Right hindlimb (tissue), 1 donor: ENCODE data around the gene MICALL1.

Experiments used
- DNase-seq: peaks from one replicate; pipeline ENCODE4 v3.0.0-alpha.2; 2018

The MICALL1 gene, protein sequence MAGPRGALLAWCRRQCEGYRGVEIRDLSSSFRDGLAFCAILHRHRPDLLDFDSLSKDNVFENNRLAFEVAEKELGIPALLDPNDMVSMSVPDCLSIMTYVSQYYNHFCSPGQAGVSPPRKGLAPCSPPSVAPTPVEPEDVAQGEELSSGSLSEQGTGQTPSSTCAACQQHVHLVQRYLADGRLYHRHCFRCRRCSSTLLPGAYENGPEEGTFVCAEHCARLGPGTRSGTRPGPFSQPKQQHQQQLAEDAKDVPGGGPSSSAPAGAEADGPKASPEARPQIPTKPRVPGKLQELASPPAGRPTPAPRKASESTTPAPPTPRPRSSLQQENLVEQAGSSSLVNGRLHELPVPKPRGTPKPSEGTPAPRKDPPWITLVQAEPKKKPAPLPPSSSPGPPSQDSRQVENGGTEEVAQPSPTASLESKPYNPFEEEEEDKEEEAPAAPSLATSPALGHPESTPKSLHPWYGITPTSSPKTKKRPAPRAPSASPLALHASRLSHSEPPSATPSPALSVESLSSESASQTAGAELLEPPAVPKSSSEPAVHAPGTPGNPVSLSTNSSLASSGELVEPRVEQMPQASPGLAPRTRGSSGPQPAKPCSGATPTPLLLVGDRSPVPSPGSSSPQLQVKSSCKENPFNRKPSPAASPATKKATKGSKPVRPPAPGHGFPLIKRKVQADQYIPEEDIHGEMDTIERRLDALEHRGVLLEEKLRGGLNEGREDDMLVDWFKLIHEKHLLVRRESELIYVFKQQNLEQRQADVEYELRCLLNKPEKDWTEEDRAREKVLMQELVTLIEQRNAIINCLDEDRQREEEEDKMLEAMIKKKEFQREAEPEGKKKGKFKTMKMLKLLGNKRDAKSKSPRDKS

DNA sequence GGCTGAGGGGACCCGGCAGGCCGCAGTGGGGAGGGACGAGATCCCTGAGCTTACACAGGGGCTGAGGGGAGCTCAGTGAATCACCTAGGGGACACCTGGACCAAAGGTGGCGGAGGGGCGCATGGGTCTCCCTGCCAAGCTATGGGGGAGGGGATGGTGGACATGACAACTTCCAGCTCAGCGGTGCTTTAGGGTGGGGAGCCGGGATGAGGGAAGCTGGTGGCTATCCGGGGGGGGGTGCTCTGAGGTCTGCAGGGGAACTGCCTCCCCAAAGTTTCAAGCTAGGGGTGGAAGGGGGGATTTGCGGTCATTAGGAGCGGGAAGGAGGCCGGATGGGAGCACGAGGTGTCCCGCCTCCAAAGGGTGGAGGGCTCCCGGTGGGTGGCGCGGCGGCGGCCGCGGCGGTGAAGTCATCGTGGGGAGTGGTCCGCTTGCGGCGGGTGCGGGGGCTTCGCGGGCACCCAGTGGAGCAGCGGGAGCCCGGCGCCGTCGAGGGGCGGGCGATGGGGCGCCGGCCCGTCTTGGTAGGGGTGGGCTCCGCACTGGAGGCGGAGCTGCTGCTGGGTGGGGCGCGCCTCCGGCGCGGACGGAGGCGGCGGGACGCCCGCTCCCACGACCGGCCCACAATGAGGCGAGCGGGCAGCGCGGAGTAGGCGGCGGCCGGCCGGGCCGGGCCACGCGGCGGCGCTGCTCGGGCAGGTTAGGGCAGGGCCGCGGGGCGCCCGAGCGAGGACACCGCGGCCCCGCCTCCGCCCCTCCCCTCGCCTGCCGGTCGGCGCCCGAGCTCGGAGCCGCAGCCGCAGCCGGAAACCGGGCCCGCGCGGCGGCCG is at the start of gene MICALL1:
Gene MICALL1, plus strand, starts transcription at position 764 of the 830 bp plus-strand sequence. CDS start 126 bp downstream, outside the sequence.
- peak; percentile 77 for DNase-seq

DNA sequence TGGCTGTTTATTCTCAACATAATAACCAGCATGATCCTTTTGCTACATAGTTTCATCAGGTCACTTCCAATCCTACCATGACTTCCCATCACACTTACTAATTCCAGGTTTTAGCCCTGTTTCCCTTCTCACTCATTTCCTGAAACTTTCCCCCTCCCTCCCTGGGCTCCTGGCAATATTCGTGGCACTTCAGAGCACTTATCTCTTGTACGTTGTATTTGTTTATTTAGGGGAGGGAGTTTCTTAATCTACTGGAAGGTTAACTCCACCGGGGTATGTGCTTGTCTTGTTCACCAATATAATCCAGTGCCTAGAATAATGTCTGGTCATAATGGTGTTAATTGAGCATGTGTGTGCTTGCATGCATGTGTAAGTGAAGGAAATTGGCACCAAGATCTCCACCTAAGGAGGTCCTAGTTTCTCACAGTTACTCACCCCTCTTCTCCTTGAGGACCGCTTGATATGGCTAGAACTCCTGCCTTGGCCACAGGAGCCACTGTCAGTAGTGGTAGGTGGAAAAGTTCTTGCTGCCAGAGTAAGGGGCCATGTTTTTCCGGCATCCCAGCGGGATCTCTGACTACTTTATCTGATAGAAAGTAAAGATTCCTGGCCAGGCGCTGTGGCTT is 45.2 kb upstream of the MICALL1 start:
- no peak for DNase-seq

DNA sequence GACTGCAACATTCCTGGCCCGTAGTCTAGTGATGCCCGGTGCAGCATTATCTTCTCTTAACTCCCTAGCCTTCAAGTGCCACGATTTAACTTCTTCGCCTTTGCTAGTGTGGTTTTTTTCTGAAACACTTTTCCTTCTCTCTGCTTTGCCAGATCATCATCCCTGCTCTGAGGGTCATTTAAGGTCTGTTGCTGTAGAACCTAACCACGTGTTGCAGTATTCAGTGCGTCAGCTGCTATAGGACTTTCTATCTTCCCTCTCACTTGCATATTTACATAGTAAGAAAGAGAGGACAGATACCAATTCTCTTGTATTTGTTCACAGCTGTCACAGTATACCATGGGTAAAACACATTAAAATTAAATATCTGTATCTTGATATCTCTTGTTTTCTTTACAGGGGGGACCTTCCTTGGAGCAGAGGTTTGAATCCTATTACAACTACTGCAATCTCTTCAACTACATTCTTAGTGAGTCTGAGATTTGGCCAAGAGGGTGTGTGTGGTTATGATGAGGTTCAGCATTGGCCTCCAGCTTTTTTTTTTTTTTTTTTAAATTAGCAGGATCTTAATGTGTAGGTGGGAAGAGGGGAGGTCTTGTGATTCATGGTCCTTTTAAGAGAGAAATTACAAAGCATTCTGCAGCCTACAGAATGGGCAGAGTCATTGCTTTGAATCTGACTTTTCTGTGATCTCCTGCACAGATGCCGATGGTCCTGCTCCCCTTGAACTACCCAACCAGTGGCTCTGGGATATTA is 43.3 kb upstream of the MICALL1 start:
- DNase-seq: no peak

DNA sequence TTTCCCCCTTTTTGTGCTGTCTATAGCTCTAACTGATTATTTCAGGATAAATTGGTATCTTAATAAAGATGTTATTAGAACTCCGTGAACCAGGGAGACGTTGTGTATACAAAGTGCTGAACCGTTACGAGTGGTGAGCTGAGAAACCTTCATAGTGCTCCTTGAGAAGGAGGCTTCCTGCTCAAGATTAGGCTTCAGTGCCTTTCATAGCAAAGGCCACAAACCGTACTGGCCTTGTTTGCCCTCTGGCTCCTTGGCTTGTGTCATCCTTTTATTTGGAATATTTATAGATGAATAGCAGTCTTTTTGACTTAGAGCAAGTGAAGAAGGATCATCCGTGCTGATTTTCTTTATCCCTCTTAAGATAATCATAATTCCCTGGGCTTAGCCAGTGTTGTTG is 40.6 kb upstream of the MICALL1 start:
- no peak for DNase-seq

DNA sequence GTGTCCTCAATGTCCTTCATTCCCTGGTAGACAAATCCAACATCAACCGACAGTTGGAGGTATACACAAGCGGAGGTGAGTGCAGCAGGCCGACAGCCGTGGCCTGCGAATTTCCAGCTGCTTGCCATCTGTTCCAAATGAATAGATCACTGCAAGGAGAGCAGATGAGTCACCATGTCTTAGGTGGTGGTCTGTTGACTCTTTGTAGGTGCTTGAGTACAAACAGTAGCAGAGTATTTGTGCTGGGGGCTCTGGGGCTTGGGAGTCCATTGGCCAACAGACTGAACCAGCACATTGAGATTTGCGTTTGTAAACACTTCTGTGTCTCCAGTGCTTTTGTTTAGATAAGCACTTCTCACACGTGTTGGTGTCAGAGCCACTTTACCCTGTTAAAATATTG is 35.8 kb upstream of the MICALL1 start:
- DNase-seq: no peak

DNA sequence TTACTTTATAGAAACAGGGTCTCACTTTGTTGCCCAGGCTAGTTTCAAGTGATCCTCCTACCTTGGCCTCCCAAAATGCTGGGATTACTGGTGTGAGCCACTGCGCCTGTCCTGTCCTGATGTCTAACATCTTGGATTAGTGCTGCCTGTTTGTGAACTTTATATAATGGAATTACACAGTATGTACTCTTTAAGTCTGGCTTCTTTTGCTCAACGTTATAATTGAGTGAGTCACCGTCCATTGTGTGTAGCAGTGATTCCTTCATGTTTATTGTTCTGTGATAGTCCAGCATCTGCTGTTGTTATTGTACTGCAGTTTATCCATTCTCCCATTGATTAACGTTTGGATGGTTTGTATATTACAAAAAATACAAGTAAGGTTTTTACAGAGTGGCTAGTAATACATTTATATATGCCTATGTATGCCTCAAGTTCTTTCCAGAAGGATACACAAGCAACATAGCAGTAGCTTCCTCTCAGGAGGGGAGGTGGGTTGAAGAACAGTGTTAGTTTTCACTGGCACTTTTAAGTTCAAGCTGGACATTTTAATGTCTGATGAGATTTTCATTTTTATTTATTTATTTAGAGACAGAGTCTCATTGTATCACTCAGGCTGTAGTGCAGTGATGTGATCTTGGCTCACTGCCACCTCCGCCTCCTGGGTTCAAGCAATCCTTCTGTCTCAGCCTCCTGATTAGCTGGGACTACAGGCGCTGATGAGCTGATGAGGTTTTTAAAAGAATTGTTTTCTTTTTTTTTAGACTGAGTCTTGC is 25.2 kb upstream of the MICALL1 start:
- DNase-seq: no peak

DNA sequence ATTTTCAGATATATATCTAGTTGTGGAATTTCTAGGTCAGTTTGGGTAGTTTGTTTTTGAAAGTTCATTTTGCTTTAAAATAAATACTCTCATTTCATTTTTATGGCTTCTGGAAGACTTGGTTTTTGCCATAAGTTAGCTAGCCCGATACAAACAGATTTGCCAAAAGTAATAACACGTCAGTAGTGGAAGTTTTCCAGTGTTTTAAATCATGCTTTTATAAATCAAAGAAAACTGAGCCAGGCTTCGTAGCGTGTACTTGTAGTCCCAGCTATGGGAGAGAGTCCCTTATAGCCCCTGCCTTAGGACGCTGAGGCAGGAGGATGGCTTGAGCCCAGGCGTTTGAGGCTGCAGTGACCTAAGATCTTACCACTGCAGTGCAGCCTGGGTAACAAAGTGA is 21.7 kb upstream of the MICALL1 start:
- peak; percentile 49 for DNase-seq

DNA sequence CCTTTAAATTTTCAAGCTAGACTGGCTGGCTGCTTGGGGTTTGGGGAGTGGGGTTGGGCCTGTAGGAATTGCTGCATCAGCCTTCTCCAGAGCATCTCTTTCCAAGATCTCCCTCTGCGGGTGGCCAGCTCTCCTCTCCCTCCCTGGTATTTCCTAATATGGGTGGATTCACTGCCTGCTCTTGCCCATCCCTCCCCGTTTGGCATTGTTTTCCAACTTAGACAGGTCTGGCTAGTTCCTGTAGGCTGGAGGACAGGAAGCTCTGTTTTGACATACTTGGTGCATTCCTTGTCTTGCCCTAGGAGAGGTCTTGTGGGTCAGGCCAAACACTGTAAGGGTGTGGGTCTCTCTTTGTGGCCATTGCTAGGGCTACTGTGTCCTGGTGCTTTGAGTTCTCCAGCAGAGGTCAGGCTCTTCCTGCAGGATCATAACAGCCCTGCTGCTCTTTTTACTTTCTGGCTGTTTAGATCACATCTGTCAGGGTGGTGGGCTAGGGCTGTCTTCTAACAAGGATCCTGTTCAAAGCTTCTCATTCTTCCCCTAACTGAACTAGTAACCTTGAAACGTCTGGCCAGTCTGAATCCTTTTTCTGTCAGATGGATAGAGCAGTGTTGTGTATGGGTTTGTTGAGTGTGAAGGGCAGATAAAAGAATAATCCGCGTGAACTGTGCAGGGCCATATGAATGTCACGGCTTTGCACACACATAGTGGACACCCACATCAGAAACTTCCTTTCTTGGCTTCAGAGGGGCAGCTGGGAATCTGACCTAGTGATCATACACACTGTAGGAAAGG is 18.3 kb upstream of the MICALL1 start:
- peak; percentile 59 for DNase-seq

DNA sequence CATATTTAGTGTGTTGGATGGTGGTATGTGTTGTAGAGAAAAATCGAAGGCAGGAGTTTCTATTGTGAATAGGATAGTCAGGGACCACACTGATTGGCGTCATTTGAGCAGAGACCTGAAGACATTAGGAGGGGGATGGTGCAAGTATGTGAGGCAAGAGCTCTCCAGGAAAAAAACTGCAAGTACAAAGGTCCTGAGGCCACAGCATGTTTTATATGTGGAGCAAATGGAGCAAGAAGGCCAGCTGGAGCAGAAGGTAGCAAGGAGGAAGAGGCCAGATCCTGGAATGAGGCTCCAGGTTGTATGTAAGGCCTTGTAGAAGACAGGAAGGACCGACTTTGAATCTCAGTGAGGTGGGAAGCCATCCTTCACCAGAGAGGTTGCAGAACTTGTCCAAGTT is 14.2 kb upstream of the MICALL1 start:
- no peak for DNase-seq

DNA sequence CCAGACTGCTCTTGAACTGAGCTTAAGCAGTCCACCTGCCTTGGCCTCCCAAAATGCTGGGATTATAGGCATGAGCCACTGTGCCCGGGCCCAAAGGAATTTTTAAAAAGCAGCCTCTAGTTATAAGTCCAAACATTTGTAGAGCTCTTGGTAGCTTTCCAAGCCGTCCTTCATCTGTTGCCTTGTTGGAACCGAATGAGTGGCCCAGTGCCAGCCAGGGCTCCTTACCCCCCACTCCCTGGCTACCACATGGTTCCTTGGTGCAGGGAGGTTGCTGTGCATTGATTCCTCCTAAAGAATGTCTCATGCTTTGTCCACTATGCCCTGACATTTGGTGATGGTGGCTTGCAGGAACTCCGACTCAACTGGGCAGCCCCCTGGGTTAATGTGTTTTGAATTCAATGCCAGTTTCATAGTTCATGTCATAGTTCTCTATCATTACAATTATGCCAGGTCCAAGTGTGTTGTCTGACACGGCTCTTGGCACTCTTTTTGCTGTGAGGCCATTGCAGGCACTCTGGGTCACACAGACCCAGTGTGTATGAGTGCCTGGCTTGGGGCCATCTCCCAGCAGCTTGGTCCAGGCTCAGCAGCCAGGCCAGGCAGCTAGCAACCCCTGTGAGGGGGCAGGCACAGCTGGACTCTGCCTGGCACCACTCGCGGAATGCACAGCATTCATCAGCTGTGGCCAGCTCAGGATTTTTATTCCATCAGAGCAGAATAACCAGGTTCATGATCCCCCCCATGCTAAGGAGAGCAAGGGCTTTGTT is 13.3 kb upstream of the MICALL1 start:
- peak; percentile 81 for DNase-seq

DNA sequence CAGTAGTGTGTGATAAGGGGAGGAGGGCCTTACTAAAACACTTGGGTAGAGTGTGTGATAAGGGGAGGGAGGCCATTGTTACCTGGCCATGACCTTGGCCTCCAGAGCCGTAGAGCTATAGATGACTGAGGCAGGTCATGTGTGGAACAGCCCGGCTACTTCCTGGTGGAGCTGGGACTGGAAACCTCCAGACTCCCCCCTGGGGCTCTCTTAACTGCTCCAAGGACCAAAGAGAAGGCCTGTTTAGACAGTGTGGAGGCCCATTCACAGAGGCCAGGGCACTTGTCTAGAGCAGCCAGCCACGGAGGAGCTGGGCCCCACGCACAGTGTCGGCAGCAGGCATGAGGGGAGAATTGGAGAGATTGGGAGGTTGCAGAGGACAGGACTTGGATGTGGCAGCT is 12.5 kb upstream of the MICALL1 start:
- DNase-seq: no peak

DNA sequence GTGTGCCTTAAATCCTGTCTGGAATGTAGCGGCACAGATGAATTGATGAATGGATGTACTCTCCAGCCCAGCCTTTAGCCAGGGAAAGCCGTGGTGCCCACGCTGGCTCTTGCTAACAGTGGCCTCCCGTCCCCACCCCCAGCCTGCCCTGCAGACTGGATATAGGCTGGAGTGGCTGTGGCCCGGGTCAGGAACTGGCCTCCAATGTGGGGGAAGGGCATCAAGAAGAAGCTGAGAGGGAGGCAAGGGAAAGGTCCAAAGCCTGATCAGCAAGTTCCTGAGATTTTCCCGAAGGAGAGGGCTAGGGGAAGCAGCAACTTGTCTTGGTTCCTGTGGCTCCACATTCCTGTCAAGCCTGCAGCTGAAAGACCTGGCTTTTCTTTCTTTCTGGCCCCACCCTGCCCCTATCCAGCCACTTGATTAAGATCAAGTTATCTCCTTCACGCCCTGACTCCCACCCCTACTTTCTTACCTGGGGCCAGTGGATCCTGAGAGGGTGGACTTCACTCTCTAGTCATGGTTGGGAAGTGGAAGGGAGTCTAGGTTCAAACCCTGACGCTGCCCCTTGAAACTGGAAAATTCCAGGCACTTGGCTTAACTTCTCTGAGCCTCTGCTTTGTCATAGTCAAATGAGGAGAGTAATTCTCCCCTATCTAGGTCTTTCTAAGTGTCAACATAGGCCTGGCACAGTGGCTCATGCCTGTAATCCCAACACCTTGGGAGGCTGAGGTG is 11.0 kb upstream of the MICALL1 start:
- no peak for DNase-seq

DNA sequence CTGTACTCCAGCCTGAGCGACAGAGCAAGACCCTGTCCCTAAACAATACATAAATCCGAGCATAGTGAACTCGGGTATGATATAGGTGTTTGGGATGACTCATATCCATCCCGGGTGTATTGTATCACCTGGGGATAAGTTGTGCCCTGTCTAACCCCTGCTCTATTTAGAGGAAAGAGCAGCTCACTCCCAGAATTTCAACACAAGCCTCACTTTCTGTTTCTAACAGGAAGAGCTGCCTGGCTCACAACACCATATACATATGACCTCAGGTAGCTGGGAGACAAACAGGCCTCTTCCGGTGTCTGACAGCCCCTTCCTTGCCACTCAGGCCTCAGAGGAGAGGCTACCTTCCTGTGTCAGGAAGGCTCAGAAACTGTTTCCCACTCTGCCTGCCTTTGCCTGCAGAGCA is 9.9 kb upstream of the MICALL1 start:
- no peak for DNase-seq

DNA sequence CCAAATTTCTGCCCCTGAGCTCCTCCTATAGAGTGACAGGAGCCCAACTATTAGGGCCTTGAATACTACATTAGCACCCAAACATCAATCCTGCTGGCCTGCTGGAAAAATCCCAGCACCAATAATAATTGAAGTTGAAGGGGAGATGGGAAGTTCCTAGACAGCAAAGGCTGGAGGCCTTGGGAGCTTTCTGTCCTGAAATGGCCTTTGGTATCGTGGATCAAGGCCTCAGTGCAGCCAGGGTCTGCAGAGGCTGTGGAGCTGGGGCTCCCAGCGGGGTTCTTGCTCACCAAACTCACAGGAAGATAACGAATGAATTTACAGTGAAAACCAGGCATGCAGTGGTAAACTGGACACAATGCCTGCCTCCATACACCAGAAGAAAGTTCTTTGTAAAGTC is 9.2 kb upstream of the MICALL1 start:
- no peak for DNase-seq

DNA sequence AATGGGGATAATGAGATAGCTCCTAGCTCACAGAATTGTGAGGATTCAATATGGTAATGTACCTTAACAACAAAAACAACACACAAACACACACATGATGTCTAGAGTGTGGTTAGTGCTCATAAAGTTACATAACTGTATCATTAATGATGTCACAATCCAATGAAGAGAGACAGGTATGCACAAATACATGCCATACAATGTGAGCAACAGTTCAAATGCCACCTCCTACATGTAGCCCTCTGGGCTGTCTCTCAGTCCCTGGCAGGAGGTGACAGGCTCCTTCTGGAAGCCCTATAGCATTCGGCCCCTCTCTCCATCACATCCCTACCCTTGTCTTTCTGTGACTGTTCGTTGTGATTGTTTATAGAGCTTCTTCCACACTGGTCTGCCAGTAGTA is 8.3 kb upstream of the MICALL1 start:
- DNase-seq: no peak

DNA sequence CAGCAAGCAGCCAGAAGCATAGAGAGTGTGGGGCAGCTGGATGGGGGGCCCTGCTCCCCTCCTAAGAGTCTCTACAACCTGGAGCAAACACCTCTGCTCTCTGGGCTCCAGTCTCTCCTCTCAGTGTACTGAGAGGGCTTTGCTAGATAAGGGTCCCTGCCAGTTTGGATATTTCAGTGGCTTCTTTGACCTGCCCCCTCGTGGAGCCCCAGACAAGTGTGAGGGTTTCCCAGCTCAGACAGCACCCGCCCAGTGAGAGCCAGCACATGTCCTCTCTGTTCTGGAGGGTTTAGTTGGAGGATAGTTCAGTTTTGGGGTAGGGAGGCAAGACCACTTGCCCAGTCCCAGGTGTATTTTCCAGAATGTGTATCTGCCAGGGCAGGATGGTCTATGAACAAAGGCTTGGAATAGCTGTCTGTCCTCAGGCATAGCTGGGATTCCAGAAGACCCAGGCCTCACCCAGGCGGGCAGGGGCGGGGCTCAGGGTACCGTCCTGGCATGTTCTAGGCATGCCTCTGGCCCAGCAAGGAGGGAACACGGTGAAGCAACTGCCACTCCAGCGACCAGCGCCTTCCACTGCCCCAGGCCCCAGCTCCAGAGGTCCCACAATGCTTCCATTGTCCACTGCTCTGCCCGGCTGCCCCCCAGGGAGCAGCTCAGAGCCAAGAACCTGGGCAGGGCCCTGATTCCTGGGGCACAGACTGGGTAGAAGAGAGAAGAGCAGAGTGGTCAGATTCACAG is 7.5 kb upstream of the MICALL1 start:
- DNase-seq: peak; percentile 42

DNA sequence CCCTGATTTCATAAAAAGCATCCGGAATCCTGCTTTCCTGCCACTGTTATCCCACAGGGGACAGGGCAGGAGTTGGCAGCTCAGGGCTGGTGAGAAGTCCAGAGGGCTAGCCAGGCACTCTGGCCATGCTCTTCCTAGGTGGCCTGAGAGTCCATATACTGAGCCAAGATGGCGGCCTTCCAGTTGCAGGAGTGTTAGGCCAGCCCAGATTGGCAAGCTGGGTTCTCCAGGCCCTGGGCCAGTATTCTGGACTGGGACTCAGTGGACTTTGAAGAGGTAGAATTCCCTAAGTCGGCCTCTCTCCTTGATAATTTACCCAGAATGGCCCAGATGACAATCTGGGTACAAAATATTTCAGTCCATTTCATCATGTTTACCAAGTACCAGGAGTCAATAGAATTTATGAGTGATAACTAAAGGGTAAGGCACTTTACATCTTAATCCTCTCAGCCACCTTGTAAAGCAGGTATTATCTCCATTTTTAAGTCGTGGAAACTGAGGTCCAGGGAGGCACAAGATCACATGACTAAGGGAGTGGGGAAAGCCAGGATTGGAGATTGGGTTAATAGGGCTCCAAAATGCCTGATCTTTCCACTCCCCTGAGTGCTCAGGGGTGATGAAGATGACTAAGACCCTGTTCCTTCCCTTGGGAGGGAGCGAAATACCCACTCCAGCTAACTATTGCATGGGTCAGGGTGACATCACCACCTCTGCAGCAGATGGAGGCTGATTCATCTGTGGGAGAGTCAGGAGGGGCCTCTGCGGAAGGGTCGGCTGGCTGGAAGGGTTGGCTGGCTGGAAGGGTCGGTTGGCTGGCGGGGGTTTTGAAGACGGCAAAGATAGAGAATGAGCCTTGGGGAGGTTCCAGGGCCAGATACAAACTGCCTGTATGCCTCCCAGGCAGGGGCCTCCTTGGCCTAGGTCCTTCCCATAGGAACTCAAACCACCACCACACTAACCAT is 1.2 kb upstream of the MICALL1 start:
- DNase-seq: peak; percentile 56
